Right lung (tissue), 5 donors: ENCODE results near the gene PCCA. TPM values are rescaled to one million over a fixed set of nuclear protein-coding genes. Genes with fewer than 3 reads are reported as not detected.
"Not testable (repeated sequence)": the region's sequence is repeated elsewhere in the genome, so short reads cannot be mapped to it uniquely, and the experiment has no call there.

Experiments used
- DNase-seq, 2 donors: peaks; one replicate each; pipeline ENCODE4 v3.0.0-alpha.2; 2013
- polyA plus RNA-seq, 5 donors: library from polyadenylated mRNA; unstranded; fragments of 120-200 nt; gene quantifications; one replicate each; pipeline versions ENCODE4 v1.2.1 to v1.2.3, GENCODE V29; 2013; ENCODE audit warnings: inconsistent platforms in 1 of 5, low replicate concordance in 1 of 5; ENCODE audit not compliant: insufficient read length in 5 of 5, insufficient read depth in 1 of 5

PCCA gene
- polyA plus RNA-seq, 5 donors = 31.4 to 46.6 (median 43.3) TPM

GRCh38 chr13:100350601-100351000, 261.7 kb downstream of the PCCA start:
- DNase-seq = peak; percentile 28 to 37

- no peak for DNase-seq
Observed at GRCh38 chr13:100356426-100356825, 267.5 kb downstream of the PCCA start.

- DNase-seq = peak; percentile 24 to 46
Observed at GRCh38 chr13:100356889-100357288, 268.0 kb downstream of the PCCA start.

GRCh38 chr13:100357764-100358163, 268.9 kb downstream of the PCCA start:
- DNase-seq = no peak

GRCh38 chr13:100361504-100361903, 272.6 kb downstream of the PCCA start:
- DNase-seq = no peak

GRCh38 chr13:100362371-100362770, 273.5 kb downstream of the PCCA start:
- DNase-seq = no peak

- DNase-seq = peak; percentile 68 to 80
Observed at GRCh38 chr13:100362781-100363180, 273.9 kb downstream of the PCCA start.

- DNase-seq = peak; percentile 70 to 80
Observed at GRCh38 chr13:100363285-100363711, 274.4 kb downstream of the PCCA start.

GRCh38 chr13:100363874-100364273, 275.0 kb downstream of the PCCA start:
- no peak for DNase-seq

- DNase-seq = no peak
Observed at GRCh38 chr13:100364591-100364990, 275.7 kb downstream of the PCCA start.

- DNase-seq = no peak
Observed at GRCh38 chr13:100365680-100366079, 276.8 kb downstream of the PCCA start.

GRCh38 chr13:100378533-100378932, 289.6 kb downstream of the PCCA start:
- no peak for DNase-seq

- no peak for DNase-seq
Observed at GRCh38 chr13:100381595-100382224, 292.8 kb downstream of the PCCA start.

- DNase-seq = no peak
Observed at GRCh38 chr13:100382785-100383184, 293.9 kb downstream of the PCCA start.

GRCh38 chr13:100387416-100387815, 298.5 kb downstream of the PCCA start:
- no peak for DNase-seq

GRCh38 chr13:100388150-100388549, 299.3 kb downstream of the PCCA start:
- DNase-seq = not testable (repeated sequence)

GRCh38 chr13:100388923-100389322, 300.0 kb downstream of the PCCA start:
- DNase-seq = no peak

- DNase-seq = no peak
Observed at GRCh38 chr13:100389617-100390016, 300.7 kb downstream of the PCCA start.

GRCh38 chr13:100392709-100393630, 304.1 kb downstream of the PCCA start:
- peak; percentile 41 to 65 for DNase-seq

- no peak for DNase-seq
Observed at GRCh38 chr13:100394005-100394695, 305.3 kb downstream of the PCCA start.

GRCh38 chr13:100395698-100396373, 306.9 kb downstream of the PCCA start:
- no peak for DNase-seq

GRCh38 chr13:100396776-100397175, 307.9 kb downstream of the PCCA start:
- no peak for DNase-seq
